Stimulated activated CD4-positive, alpha-beta T cell treated with anti-CD3 and anti-CD28 coated beads, Interleukin-15, amount 100 ng/mL, for 48 hours (primary cell): ENCODE measurements around the gene SMARCC2.
"Not testable (repeated sequence)": the region's sequence is repeated elsewhere in the genome, so short reads cannot be mapped to it uniquely, and the experiment has no call there.

ENCODE experiments used
- DNase-seq, 2 donors: peaks; one replicate each; pipeline ENCODE4 v3.0.0-alpha.2; 2020; ENCODE audit warnings: low read depth in 2 of 2

Gene SMARCC2

GRCh38 chr12:56208006-56208405, 18.7 kb upstream of the SMARCC2 start:
- DNase-seq: no peak

GRCh38 chr12:56206452-56207166, 17.3 kb upstream of the SMARCC2 start:
- DNase-seq: peak in 1 of 2 donors; percentile 25

GRCh38 chr12:56205445-56205844, 16.2 kb upstream of the SMARCC2 start:
- DNase-seq: no peak

GRCh38 chr12:56204275-56204674, 15.0 kb upstream of the SMARCC2 start:
- no peak for DNase-seq

GRCh38 chr12:56202838-56203237, 13.6 kb upstream of the SMARCC2 start:
- no peak for DNase-seq

- no peak for DNase-seq
Observed at GRCh38 chr12:56202366-56202765, 13.1 kb upstream of the SMARCC2 start.

GRCh38 chr12:56198836-56199235, 9.6 kb upstream of the SMARCC2 start:
- DNase-seq: no peak

- no peak for DNase-seq
Observed at GRCh38 chr12:56197921-56198635, 8.8 kb upstream of the SMARCC2 start.

- DNase-seq: not testable (repeated sequence)
Observed at GRCh38 chr12:56196818-56197550, 7.7 kb upstream of the SMARCC2 start.

GRCh38 chr12:56193025-56193578, 3.8 kb upstream of the SMARCC2 start:
- peak; percentile 47 to 82 for DNase-seq

- DNase-seq: no peak
Observed at GRCh38 chr12:56192582-56192981, 3.3 kb upstream of the SMARCC2 start.

- DNase-seq: no peak
Observed at GRCh38 chr12:56190695-56191155, 1.4 kb upstream of the SMARCC2 start.

- peak; percentile 77 to 78 for DNase-seq
Observed at GRCh38 chr12:56189918-56190694, 823 bp upstream of the SMARCC2 start.

GRCh38 chr12:56188778-56189098, 545 bp downstream of the SMARCC2 start:
- no peak for DNase-seq

- DNase-seq: no peak
Observed at GRCh38 chr12:56188131-56188777, 1.0 kb downstream of the SMARCC2 start.

GRCh38 chr12:56186957-56187356, 2.3 kb downstream of the SMARCC2 start:
- no peak for DNase-seq

GRCh38 chr12:56178347-56178746, 10.9 kb downstream of the SMARCC2 start:
- DNase-seq: no peak

- no peak for DNase-seq
Observed at GRCh38 chr12:56172839-56173238, 16.4 kb downstream of the SMARCC2 start.

GRCh38 chr12:56169229-56169759, 20.0 kb downstream of the SMARCC2 start:
- no peak for DNase-seq

- DNase-seq: no peak
Observed at GRCh38 chr12:56165369-56165768, 23.9 kb downstream of the SMARCC2 start.

GRCh38 chr12:56164345-56164729, 24.9 kb downstream of the SMARCC2 start:
- no peak for DNase-seq
